OCI-LY7 (cell line): ENCODE results near the gene KLHL3.

Experiments used
- CTCF ChIP-seq: fragments of 200-600 bp; sonication (generic); conservative IDR thresholded peaks from 2 replicates; pipeline ENCODE4 v1.5.1; 2014; ENCODE audit warnings: mild to moderate bottlenecking, antibody characterized with exemption, low read length, moderate library complexity, mixed read lengths
- EZH2phosphoT487 ChIP-seq: fragments of 200-600 bp; sonication (generic); IDR thresholded peaks from 2 replicates; pipeline ENCODE4 v1.6.1; 2018; ENCODE audit warnings: low read depth, borderline replicate concordance, mild to moderate bottlenecking, mixed run types, antibody characterized with exemption, low read length, moderate library complexity, mixed read lengths

- no peak for TF ChIP-seq CTCF
- TF ChIP-seq EZH2phosphoT487 = no peak
Measured at GRCh38 chr5:137649228-137649935, 86.5 kb downstream of the KLHL3 start.
